D721Med (cell line): ENCODE measurements around the gene CCDC148.
"Not testable (repeated sequence)": the region's sequence is repeated elsewhere in the genome, so short reads cannot be mapped to it uniquely, and the experiment has no call there.

Experiments
- DNase-seq: peaks from one replicate; pipeline ENCODE4 v3.0.0; 2011; ENCODE audit warnings: low spot score; ENCODE audit not compliant: insufficient read length
- FAIRE-seq: peaks from 2 replicates; lab custom pipeline; 2011; peaks lifted over from hg19 to GRCh38; lab: Jason Lieb, UNC
- TF ChIP-seq, protein P1 (sequence below): IDR thresholded peaks from 2 replicates; pipeline ENCODE4 v1.5.1; 2012; ENCODE audit warnings: mild to moderate bottlenecking, control low read depth; ENCODE audit not compliant: insufficient read depth; ENCODE audit errors: missing control alignments

CCDC148 gene

DNA sequence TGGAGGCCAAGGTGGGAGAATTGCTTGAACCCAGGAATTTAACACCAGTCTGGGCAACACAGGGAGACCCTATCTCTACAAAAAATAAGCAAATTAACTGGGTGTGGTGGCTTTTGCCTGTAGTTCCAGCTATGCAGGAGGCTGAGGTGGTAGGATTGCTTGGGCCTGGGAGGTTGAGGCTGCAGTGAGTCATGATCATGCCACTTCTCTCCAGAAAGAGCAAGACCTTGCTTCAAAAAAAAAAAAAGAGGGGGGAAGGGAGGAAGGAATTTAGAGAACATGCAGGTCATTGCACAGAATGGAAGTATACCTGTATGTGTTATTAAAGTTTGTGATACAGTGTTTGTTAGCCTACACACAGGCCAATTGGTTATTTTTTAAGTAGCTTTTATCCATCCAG, 26.0 kb upstream of the CCDC148 start:
- DNase-seq (no peak), FAIRE-seq (no peak)
- TF ChIP-seq, protein P1, sequence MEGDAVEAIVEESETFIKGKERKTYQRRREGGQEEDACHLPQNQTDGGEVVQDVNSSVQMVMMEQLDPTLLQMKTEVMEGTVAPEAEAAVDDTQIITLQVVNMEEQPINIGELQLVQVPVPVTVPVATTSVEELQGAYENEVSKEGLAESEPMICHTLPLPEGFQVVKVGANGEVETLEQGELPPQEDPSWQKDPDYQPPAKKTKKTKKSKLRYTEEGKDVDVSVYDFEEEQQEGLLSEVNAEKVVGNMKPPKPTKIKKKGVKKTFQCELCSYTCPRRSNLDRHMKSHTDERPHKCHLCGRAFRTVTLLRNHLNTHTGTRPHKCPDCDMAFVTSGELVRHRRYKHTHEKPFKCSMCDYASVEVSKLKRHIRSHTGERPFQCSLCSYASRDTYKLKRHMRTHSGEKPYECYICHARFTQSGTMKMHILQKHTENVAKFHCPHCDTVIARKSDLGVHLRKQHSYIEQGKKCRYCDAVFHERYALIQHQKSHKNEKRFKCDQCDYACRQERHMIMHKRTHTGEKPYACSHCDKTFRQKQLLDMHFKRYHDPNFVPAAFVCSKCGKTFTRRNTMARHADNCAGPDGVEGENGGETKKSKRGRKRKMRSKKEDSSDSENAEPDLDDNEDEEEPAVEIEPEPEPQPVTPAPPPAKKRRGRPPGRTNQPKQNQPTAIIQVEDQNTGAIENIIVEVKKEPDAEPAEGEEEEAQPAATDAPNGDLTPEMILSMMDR, result no peak

DNA sequence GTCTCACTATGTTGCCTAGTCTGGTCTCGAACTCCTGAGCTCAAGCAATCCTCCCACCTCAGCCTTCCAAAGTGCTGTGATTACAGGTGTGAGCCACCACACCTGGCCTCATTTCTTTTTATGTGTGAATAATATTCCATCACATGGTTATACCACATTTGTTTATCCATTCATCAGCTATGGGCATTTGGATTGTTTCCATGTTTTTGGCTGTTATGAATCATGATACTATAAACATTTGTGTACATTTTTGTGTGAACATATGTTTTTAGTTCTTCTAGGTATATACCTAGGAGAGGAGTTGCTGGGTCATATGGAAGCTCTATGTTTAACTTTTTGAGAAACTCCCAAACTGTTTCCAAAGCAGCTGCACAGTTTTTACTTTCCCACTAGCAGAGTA, 24.6 kb upstream of the CCDC148 start:
- TF ChIP-seq, protein P1, result no peak

DNA sequence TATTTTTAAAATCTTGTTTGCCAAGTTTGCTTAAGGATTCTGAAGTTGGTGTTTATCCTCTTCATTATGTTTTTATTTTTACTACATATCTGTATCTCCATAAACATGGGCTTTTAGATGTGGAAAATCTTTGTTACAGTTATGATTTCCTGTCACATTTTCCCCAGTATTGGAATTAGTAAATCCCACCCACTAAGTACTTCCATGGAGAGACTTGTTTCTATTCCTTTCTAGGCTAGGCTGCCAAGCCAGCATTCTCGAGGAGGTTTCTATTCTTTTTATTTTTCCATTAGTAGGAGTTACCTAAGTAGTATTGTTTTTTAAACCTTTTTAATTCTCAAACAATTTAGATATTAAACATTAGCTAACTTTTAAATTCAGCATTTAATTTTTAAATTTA, 22.3 kb upstream of the CCDC148 start:
- DNase-seq (no peak), FAIRE-seq (no peak)
- TF ChIP-seq, protein P1, result no peak

More for the DNA sequence above, 24.6 kb upstream of the CCDC148 start:
- no peak for DNase-seq
- no peak for FAIRE-seq

DNA sequence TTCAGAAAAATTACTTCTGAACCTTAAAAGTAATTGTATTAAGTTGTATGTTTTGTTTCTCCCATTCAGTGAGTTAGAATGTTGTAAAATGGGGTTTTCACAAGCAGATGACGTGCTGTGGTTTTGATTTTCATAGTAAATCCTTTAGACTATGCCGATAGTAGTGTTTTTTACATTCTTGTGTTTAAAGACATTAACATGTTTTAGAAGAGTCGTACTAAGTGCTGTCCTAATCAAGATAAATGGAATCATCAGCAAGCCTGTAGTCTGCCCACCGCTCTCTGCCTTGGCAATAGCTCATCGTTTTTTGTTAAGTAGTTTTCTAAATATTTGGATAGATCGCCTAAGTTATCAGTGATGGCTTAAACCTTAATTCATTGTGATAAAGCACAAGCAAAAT, 21.7 kb upstream of the CCDC148 start:
- FAIRE-seq (no peak), DNase-seq (no peak)
- TF ChIP-seq, protein P1, result no peak

DNA sequence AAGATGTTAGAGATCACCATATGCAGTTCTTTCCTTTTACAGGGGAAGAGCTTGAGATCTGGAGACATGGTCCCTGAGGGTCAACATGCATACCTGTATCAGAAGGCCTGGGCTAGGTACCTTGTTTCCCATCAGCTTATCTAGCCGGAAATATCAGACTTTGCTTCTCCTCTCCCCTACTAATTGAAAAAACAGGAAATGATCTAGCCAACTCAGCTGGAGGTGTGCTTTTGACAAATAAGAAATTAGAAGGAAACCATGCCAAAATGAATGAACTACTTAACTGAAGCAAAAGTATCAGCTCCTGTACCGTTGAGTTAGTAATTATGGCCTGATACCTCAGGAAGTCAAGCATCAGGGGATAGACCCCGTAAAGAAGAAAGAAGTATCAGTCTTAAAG, 20.6 kb upstream of the CCDC148 start:
- FAIRE-seq (no peak), DNase-seq (no peak)
- TF ChIP-seq, protein P1, result no peak

DNA sequence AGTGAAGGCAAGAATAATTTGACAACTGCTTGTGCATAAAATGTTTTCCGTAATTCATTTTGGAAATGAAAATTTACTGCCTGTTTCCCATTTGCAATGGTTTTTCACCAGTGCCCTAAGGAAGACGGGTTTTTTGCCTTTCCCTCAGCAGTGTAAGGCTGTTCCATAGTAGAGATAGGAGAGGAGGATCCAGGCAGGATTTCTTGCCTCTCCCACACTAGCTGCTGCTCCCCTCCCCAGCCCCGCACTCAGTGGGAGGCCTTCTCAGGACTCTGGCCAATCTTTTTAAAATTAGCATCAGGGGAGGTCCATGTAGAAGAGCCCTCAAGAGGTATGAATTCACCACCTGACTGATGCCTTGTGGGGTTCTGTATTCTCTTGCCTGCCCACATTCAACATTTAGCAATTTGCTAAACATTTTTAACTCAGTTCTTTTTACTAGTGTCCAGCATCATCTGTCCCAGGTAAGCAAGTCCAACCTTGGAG, 18.0 kb upstream of the CCDC148 start:
- not testable (repeated sequence) for DNase-seq, FAIRE-seq

DNA sequence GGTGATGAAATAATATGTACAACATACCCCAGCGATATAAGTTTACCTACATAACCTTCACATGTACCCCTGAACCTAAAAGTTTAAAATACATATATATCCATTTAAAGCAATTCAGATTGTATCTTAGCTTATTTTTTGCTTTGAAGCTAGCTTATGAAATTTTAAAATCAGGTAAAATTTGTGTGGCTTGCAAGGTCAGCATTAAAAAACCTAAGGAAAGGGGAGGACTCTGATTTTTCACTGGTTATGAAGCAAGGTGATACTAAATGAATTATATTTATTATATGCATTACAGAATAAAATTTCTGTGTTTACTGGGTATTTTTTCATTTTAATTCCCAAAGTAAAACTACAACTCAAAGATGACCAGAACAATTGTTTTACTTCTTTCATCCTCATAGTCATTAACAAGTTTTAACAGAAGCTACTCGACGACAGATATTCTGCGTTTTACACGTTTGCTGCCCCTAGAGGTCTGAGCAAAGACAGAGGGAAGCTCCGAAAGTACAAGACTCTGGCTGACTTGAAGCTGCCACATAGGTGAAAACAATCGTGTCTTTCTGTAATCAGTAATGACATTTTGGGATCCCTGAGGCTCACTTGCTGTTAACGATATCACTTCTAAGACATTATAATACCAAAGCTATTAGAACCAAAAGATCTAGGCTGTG, 17.3 kb upstream of the CCDC148 start:
- TF ChIP-seq, protein P1, result no peak
- FAIRE-seq (no peak), DNase-seq (no peak)

DNA sequence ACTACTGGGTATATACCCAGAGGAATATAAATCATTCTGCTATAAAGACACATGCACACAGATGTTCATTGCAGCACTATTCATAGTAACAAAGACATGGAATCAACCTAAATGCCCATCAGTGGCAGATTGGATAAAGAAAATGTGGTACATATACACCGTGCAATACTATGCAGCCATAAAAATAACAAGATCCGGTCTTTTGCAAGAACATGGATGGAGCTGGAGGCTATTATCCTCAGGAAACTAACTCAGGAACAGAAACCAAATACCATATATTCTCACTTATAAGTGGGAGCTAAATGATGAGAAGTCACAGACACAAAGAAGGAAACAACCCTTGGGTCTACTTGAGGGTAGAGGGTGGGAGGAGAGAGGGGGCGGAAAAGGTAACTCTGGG, 16.7 kb upstream of the CCDC148 start:
- not testable (repeated sequence) for DNase-seq, FAIRE-seq

DNA sequence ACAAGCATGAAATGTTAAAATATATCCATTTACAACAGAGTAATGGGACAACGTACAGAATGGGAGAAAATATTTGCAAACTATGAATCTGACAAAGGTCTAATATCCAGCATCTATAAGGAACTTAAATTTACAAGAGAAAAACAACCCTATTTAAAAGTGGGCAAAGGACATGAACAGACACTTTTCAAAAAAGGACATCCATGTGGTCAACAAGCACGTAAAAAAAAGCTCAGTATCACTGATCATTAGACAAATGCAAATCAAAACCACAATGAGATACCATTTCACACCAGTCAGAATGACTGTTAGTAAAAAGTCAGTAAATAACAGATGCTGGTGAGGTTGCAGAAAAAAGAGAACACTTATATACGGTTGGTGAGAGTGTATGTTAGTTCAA, 16.3 kb upstream of the CCDC148 start:
- FAIRE-seq, result peak; percentile 6
- DNase-seq, result not testable (repeated sequence)
